H1 (cell line): ENCODE measurements around the gene PSORS1C1.

ENCODE experiments used
- RAD21 ChIP-seq, 2 experiments: IDR thresholded peaks in 1 of 2; conservative IDR thresholded peaks in 1 of 2; 2 replicates each; pipeline ENCODE4 v1.6.1; 2011; ENCODE audit warnings: low read depth in 2 of 2, low read length in 2 of 2, improper control_type of control experiment in 1 of 2, inconsistent platforms in 1 of 2, mild to moderate bottlenecking in 1 of 2, moderate library complexity in 1 of 2
- SAP30 ChIP-seq: fragments of 300-600 bp; sonication (generic); IDR thresholded peaks from 2 replicates; pipeline ENCODE4 v1.7.1; 2012; ENCODE audit warnings: low read length, moderate library complexity, mild to moderate bottlenecking, inconsistent platforms; ENCODE audit not compliant: insufficient read depth, insufficient replicate concordance
- TAF1 ChIP-seq: IDR thresholded peaks from 2 replicates; pipeline ENCODE4 v1.6.1; 2011; ENCODE audit warnings: mild to moderate bottlenecking, low read depth, low read length
- TF ChIP-seq, protein P1 (sequence below): IDR thresholded peaks from 2 replicates; pipeline ENCODE4 v1.6.1; 2012; ENCODE audit warnings: low read length, inconsistent platforms
- TF ChIP-seq, protein P2 (sequence below), 3 experiments: IDR thresholded peaks; 1 replicate in 2 of 3; 2 replicates in 1 of 3; pipeline versions ENCODE4 v1.5.1 to v1.6.1; 2011; ENCODE audit warnings: low read length in 3 of 3, mild to moderate bottlenecking in 3 of 3, inconsistent platforms in 2 of 3, low read depth in 1 of 3, moderate library complexity in 1 of 3; ENCODE audit not compliant: insufficient read depth in 1 of 3; ENCODE audit errors: control extremely low read depth in 1 of 3

DNA sequence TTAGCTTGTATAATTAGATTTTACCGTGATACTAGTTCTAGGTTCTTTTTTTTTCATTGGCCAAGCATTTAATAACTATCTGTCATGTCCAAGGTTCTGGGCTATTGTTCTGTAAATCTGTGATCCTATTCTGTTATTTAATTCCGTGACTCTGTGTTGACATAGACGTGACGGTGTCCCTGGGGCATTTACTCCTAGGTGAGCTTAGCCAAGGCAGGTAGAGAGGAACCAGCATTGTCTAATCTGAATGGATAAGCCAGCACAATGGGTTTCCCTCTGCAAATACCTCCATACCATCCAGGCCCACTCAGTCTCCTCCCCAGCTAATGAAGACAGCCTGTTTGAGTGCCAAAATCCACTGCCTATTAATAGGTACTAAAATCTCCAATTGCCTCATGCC lies 14.5 kb downstream of the PSORS1C1 start:
- TF ChIP-seq SAP30 (no peak), TAF1 (no peak), RAD21 (IDR thresholded peaks at IDR 0.05 in 1 of 2, conservative IDR thresholded peaks at IDR 0.05 in 1 of 2; ENCODE audit: low read depth in 2 of 2, low read length in 2 of 2) (no peak)
- TF ChIP-seq, protein P1, sequence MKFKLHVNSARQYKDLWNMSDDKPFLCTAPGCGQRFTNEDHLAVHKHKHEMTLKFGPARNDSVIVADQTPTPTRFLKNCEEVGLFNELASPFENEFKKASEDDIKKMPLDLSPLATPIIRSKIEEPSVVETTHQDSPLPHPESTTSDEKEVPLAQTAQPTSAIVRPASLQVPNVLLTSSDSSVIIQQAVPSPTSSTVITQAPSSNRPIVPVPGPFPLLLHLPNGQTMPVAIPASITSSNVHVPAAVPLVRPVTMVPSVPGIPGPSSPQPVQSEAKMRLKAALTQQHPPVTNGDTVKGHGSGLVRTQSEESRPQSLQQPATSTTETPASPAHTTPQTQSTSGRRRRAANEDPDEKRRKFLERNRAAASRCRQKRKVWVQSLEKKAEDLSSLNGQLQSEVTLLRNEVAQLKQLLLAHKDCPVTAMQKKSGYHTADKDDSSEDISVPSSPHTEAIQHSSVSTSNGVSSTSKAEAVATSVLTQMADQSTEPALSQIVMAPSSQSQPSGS = no peak
- TF ChIP-seq, protein P2, sequence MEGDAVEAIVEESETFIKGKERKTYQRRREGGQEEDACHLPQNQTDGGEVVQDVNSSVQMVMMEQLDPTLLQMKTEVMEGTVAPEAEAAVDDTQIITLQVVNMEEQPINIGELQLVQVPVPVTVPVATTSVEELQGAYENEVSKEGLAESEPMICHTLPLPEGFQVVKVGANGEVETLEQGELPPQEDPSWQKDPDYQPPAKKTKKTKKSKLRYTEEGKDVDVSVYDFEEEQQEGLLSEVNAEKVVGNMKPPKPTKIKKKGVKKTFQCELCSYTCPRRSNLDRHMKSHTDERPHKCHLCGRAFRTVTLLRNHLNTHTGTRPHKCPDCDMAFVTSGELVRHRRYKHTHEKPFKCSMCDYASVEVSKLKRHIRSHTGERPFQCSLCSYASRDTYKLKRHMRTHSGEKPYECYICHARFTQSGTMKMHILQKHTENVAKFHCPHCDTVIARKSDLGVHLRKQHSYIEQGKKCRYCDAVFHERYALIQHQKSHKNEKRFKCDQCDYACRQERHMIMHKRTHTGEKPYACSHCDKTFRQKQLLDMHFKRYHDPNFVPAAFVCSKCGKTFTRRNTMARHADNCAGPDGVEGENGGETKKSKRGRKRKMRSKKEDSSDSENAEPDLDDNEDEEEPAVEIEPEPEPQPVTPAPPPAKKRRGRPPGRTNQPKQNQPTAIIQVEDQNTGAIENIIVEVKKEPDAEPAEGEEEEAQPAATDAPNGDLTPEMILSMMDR (IDR thresholded peaks at IDR 0.05; ENCODE audit: control extremely low read depth in 1 of 3, insufficient read depth in 1 of 3, low read depth in 1 of 3, low read length in 3 of 3) = no peak
